ENCODE data around the gene PSMD3.

The PSMD3 gene

GRCh38 chr17:40020146-40020545 lies 39.5 kb downstream of the PSMD3 start:
- DNase-seq (ENCODE audit: low read depth in 2 of 3, low spot score in 2 of 3) = no peak

GRCh38 chr17:40021451-40021971 lies 40.9 kb downstream of the PSMD3 start:
- no peak for DNase-seq (ENCODE audit: low read depth in 2 of 3, low spot score in 2 of 3)

- no peak for DNase-seq (ENCODE audit: low read depth in 2 of 3, low spot score in 2 of 3)
These were observed 41.9 kb downstream of the PSMD3 start for GRCh38 chr17:40022497-40022896.

GRCh38 chr17:40022961-40023541 lies 42.4 kb downstream of the PSMD3 start:
- DNase-seq (ENCODE audit: low read depth in 2 of 3, low spot score in 2 of 3) = no peak

- no peak for DNase-seq (ENCODE audit: low read depth in 2 of 3, low spot score in 2 of 3)
These were observed 43.1 kb downstream of the PSMD3 start for GRCh38 chr17:40023590-40024292.

- no peak for DNase-seq (ENCODE audit: low read depth in 2 of 3, low spot score in 2 of 3)
These were observed 44.3 kb downstream of the PSMD3 start for GRCh38 chr17:40024901-40025300.

GRCh38 chr17:40025559-40025958 lies 45.0 kb downstream of the PSMD3 start:
- no peak for DNase-seq (ENCODE audit: low read depth in 2 of 3, low spot score in 2 of 3)

GRCh38 chr17:40025991-40026815 lies 45.6 kb downstream of the PSMD3 start:
- DNase-seq (ENCODE audit: low read depth in 2 of 3, low spot score in 2 of 3) = no peak

- peak; percentile 43 to 65 (median 53) for DNase-seq (ENCODE audit: low read depth in 2 of 3, low spot score in 2 of 3)
These were observed 46.4 kb downstream of the PSMD3 start for GRCh38 chr17:40026816-40027613.

- DNase-seq (ENCODE audit: low read depth in 2 of 3, low spot score in 2 of 3) = no peak
These were observed 47.0 kb downstream of the PSMD3 start for GRCh38 chr17:40027614-40028012.

- no peak for DNase-seq (ENCODE audit: low read depth in 2 of 3, low spot score in 2 of 3)
These were observed 48.0 kb downstream of the PSMD3 start for GRCh38 chr17:40028595-40028994.

- DNase-seq (ENCODE audit: low read depth in 2 of 3, low spot score in 2 of 3) = no peak
These were observed 51.1 kb downstream of the PSMD3 start for GRCh38 chr17:40031706-40032105.

GRCh38 chr17:40032322-40033320 lies 52.0 kb downstream of the PSMD3 start:
- DNase-seq (ENCODE audit: low read depth in 2 of 3, low spot score in 2 of 3) = no peak

- DNase-seq (ENCODE audit: low read depth in 2 of 3, low spot score in 2 of 3) = no peak
These were observed 52.7 kb downstream of the PSMD3 start for GRCh38 chr17:40033339-40033738.

GRCh38 chr17:40034426-40035161 lies 54.0 kb downstream of the PSMD3 start:
- DNase-seq (ENCODE audit: low read depth in 2 of 3, low spot score in 2 of 3) = no peak

- DNase-seq (ENCODE audit: low read depth in 2 of 3, low spot score in 2 of 3) = no peak
These were observed 54.6 kb downstream of the PSMD3 start for GRCh38 chr17:40035162-40035559.

GRCh38 chr17:40038882-40039513 lies 58.4 kb downstream of the PSMD3 start:
- DNase-seq (ENCODE audit: low read depth in 2 of 3, low spot score in 2 of 3) = no peak

- no peak for DNase-seq (ENCODE audit: low read depth in 2 of 3, low spot score in 2 of 3)
These were observed 60.6 kb downstream of the PSMD3 start for GRCh38 chr17:40041196-40041595.
